HL-60 (cell line): ENCODE data around the gene BNC1.

Experiments used
- DNase-seq, 2 experiments: peaks; one replicate each; pipeline ENCODE4 v3.0.0-alpha.2; 2010 to 2020; ENCODE audit warnings: low read depth in 1 of 2, low spot score in 1 of 2
- H3K27ac ChIP-seq: fragments of 250-450 bp; sonication (Bioruptor Pico); replicated peaks from 2 replicates; pipeline ENCODE4 v1.5.1; 2020; ENCODE audit warnings: mild to moderate bottlenecking, moderate library complexity
- H3K27me3 ChIP-seq: fragments of 250-450 bp; sonication (Bioruptor Pico); 2 replicates; pipeline ENCODE4 v1.5.1; 2021; ENCODE audit warnings: mild to moderate bottlenecking, moderate library complexity; ENCODE audit not compliant: insufficient read depth, poor library complexity, severe bottlenecking
- H3K4me3 ChIP-seq: replicated peaks from 2 replicates; pipeline ENCODE4 v1.5.1; 2011; ENCODE audit warnings: mild to moderate bottlenecking, control low read depth, low read length; ENCODE audit not compliant: insufficient read depth
- CTCF ChIP-seq: IDR thresholded peaks from one replicate; pipeline ENCODE4 v1.5.1; 2011; ENCODE audit warnings: low read length, control low read depth, inconsistent platforms; ENCODE audit not compliant: insufficient read depth
- GABPA ChIP-seq: IDR thresholded peaks from 2 replicates; pipeline ENCODE4 v1.6.1; 2012; ENCODE audit warnings: low read depth
- POLR2AphosphoS5 ChIP-seq: IDR thresholded peaks from 2 replicates; pipeline ENCODE4 v1.6.1; 2012; ENCODE audit warnings: low read depth
- REST ChIP-seq: IDR thresholded peaks from 2 replicates; pipeline ENCODE4 v1.6.1; 2012; ENCODE audit warnings: low read depth; ENCODE audit not compliant: insufficient replicate concordance
- SPI1 ChIP-seq: IDR thresholded peaks from 2 replicates; pipeline ENCODE4 v1.6.1; 2012; ENCODE audit warnings: low read depth, mild to moderate bottlenecking, borderline replicate concordance

BNC1 gene

GRCh38 chr15:83275412-83275811 lies 9.1 kb downstream of the BNC1 start:
- Histone ChIP-seq H3K27ac (no peak overlapping the region), H3K4me3 (no peak overlapping the region), H3K27me3 (peaks cover 5% of the 10 kb centered on the region)
- no peak for DNase-seq
- no peak for TF ChIP-seq SPI1
- no peak for TF ChIP-seq CTCF
- TF ChIP-seq GABPA: no peak
- TF ChIP-seq POLR2AphosphoS5: no peak
- no peak for TF ChIP-seq REST

GRCh38 chr15:83270176-83270575 lies 14.3 kb downstream of the BNC1 start:
- no peak for DNase-seq
- no peak for TF ChIP-seq POLR2AphosphoS5
- TF ChIP-seq CTCF: no peak
- no peak for TF ChIP-seq SPI1
- no peak for TF ChIP-seq REST
- TF ChIP-seq GABPA: no peak
- no peak overlapping the region for H3K4me3 ChIP-seq
- H3K27me3 ChIP-seq: peaks cover 2% of the 10 kb centered on the region
- no peak overlapping the region for H3K27ac ChIP-seq

DNA sequence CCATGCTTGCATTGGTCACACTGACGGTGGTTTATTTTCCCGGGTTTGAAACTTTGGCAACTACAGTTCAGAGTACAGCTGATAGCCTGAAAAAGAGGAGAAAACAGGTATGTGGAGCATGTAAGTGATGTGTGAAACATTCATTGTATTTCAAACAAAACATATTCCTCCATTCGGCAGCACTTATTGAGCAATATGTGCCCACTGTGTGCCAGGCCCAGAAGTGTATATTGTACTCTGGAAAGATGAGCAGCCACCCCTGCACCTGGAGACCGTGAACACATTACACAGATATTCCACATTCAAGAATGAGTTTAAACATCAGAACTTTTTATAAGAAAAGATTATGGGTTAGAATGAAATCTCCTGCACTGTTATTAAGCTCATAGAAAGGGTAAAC lies 16.3 kb downstream of the BNC1 start:
- no peak overlapping the region for H3K27ac ChIP-seq
- DNase-seq: no peak
- H3K27me3 ChIP-seq: peaks cover 2% of the 10 kb centered on the region
- H3K4me3 ChIP-seq: no peak overlapping the region
- no peak for TF ChIP-seq GABPA
- no peak for TF ChIP-seq POLR2AphosphoS5
- TF ChIP-seq SPI1: no peak
- TF ChIP-seq CTCF: no peak
- TF ChIP-seq REST: no peak
